Activated T-helper 1 cell treated with anti-CD3 and anti-CD28 coated beads, Interleukin-12 subunit alpha, Interleukin-12 subunit beta, Interleukin-2, Interleukin-4 antibody, amounts not matched to agents 30 ng/mL and 10 ng/mL and 1 ng/mL, durations not matched to agents 14 hours and 24 hours and 36 hours (primary cell): ENCODE data around the gene CARD14. TPM values are rescaled to one million over a fixed set of nuclear protein-coding genes. Genes with fewer than 3 reads are reported as not detected.
"Not testable (repeated sequence)": the region's sequence is repeated elsewhere in the genome, so short reads cannot be mapped to it uniquely, and the experiment has no call there.

ENCODE experiments used
- DNase-seq: peaks from one replicate; pipeline ENCODE4 v3.0.0; 2021; ENCODE audit warnings: low spot score
- H3K27ac Mint-ChIP-seq: one replicate; pipeline ENCODE4 v1.8.0; 2021; ENCODE audit warnings: mild to moderate bottlenecking, mixed read lengths
- H3K27me3 Mint-ChIP-seq: one replicate; pipeline ENCODE4 v1.8.0; 2022; ENCODE audit warnings: mild to moderate bottlenecking, moderate library complexity, mixed read lengths; ENCODE audit not compliant: insufficient read depth
- H3K36me3 Mint-ChIP-seq: one replicate; pipeline ENCODE4 v1.8.0; 2021; ENCODE audit warnings: low read depth, mixed read lengths
- H3K4me1 Mint-ChIP-seq: one replicate; pipeline ENCODE4 v1.8.0; 2021; ENCODE audit warnings: low read depth, mixed read lengths
- H3K4me3 Mint-ChIP-seq: one replicate; pipeline ENCODE4 v1.8.0; 2021; ENCODE audit warnings: mild to moderate bottlenecking, moderate library complexity, mixed read lengths
- H3K9me3 Mint-ChIP-seq: one replicate; pipeline ENCODE4 v1.8.0; 2021; ENCODE audit warnings: mixed read lengths
- intact Hi-C: fragments of 100-400 bp; cut with micrococcal nuclease; formaldehyde crosslinking; loops from one replicate; pipeline ENCODE4 v1.15.1; 2024
- total RNA-seq: library from RNA; stranded (reverse); gene quantifications from 2 replicates; pipeline ENCODE4 v1.2.3, GENCODE V29; 2022

Gene CARD14
- total RNA-seq, 1 donor from 2014 or later, result not detected

- peak; percentile 30 for DNase-seq
- no peaks in the 10 kb centered on the region for H3K4me1 Mint-ChIP-seq
- intact Hi-C loops, result loop anchor here (1.0 to 10.0 kb wide), 2 partner anchors 57 to 169 kb away; no protein-coding TSS in a partner anchor
- no peak overlapping the region for H3K4me3 Mint-ChIP-seq
- H3K27me3 Mint-ChIP-seq, result peaks cover 9% of the 10 kb centered on the region
- H3K27ac Mint-ChIP-seq, result no peak overlapping the region
- H3K9me3 Mint-ChIP-seq, result peaks cover 7% of the 10 kb centered on the region
- peaks cover 2% of the 10 kb centered on the region for H3K36me3 Mint-ChIP-seq
Measured at GRCh38 chr17:80195671-80196529, 26.1 kb downstream of the CARD14 start.

GRCh38 chr17:80196652-80197051 is 26.8 kb downstream of the CARD14 start:
- H3K4me1 Mint-ChIP-seq, result no peaks in the 10 kb centered on the region
- no peak overlapping the region for H3K4me3 Mint-ChIP-seq
- peaks cover 7% of the 10 kb centered on the region for H3K9me3 Mint-ChIP-seq
- intact Hi-C loops, result loop anchor here (1.0 to 10.0 kb wide), 2 partner anchors 57 to 168 kb away; no protein-coding TSS in a partner anchor
- peaks cover 9% of the 10 kb centered on the region for H3K27me3 Mint-ChIP-seq
- peaks cover 2% of the 10 kb centered on the region for H3K36me3 Mint-ChIP-seq
- DNase-seq, result no peak
- H3K27ac Mint-ChIP-seq, result no peak overlapping the region

GRCh38 chr17:80198144-80198661 is 28.4 kb downstream of the CARD14 start:
- Mint-ChIP-seq H3K4me3 (no peak overlapping the region), H3K9me3 (peaks cover 7% of the 10 kb centered on the region), H3K27me3 (peaks cover 8% of the 10 kb centered on the region), H3K4me1 (no peaks in the 10 kb centered on the region), H3K36me3 (peaks cover 2% of the 10 kb centered on the region), H3K27ac (no peak overlapping the region)
- no peak for DNase-seq
- intact Hi-C loops, result loop anchor here (10.0 kb wide), 1 partner anchor 167 kb away; no protein-coding TSS in a partner anchor

- not testable (repeated sequence) for H3K9me3 Mint-ChIP-seq, DNase-seq, H3K27ac Mint-ChIP-seq, H3K4me3 Mint-ChIP-seq, H3K36me3 Mint-ChIP-seq, H3K4me1 Mint-ChIP-seq, H3K27me3 Mint-ChIP-seq
- intact Hi-C loops, result loop anchor here (10.0 kb wide), 1 partner anchor 166 kb away; no protein-coding TSS in a partner anchor
Measured at GRCh38 chr17:80199295-80199694, 29.5 kb downstream of the CARD14 start.

- Mint-ChIP-seq H3K27ac (no peak overlapping the region), H3K36me3 (no peaks in the 10 kb centered on the region), H3K9me3 (no peaks in the 10 kb centered on the region), H3K4me1 (no peaks in the 10 kb centered on the region), H3K4me3 (no peak overlapping the region), H3K27me3 (no peaks in the 10 kb centered on the region)
- no peak for DNase-seq
- intact Hi-C loops, result no loop called here
Measured at GRCh38 chr17:80201446-80201845, 31.6 kb downstream of the CARD14 start.

- H3K9me3 Mint-ChIP-seq, result no peaks in the 10 kb centered on the region
- no peak overlapping the region for H3K4me3 Mint-ChIP-seq
- intact Hi-C loops, result no loop called here
- DNase-seq, result no peak
- H3K27ac Mint-ChIP-seq, result no peak overlapping the region
- H3K27me3 Mint-ChIP-seq, result no peaks in the 10 kb centered on the region
- no peaks in the 10 kb centered on the region for H3K4me1 Mint-ChIP-seq
- H3K36me3 Mint-ChIP-seq, result no peaks in the 10 kb centered on the region
Measured at GRCh38 chr17:80202197-80202596, 32.4 kb downstream of the CARD14 start.

- no peak overlapping the region for H3K27ac Mint-ChIP-seq
- no peaks in the 10 kb centered on the region for H3K36me3 Mint-ChIP-seq
- no peak overlapping the region for H3K4me3 Mint-ChIP-seq
- no peaks in the 10 kb centered on the region for H3K27me3 Mint-ChIP-seq
- no peak for DNase-seq
- no peaks in the 10 kb centered on the region for H3K9me3 Mint-ChIP-seq
- no peaks in the 10 kb centered on the region for H3K4me1 Mint-ChIP-seq
- intact Hi-C loops, result no loop called here
Measured at GRCh38 chr17:80203471-80203963, 33.7 kb downstream of the CARD14 start.

- no peak overlapping the region for H3K27ac Mint-ChIP-seq
- no peak overlapping the region for H3K4me3 Mint-ChIP-seq
- H3K9me3 Mint-ChIP-seq, result no peaks in the 10 kb centered on the region
- intact Hi-C loops, result no loop called here
- H3K27me3 Mint-ChIP-seq, result no peaks in the 10 kb centered on the region
- DNase-seq, result no peak
- no peaks in the 10 kb centered on the region for H3K4me1 Mint-ChIP-seq
- H3K36me3 Mint-ChIP-seq, result no peaks in the 10 kb centered on the region
Measured at GRCh38 chr17:80204626-80205468, 35.0 kb downstream of the CARD14 start.

- intact Hi-C loops, result no loop called here
- no peak for DNase-seq
- Mint-ChIP-seq H3K4me1 (no peaks in the 10 kb centered on the region), H3K4me3 (no peak overlapping the region), H3K27ac (no peak overlapping the region), H3K9me3 (no peaks in the 10 kb centered on the region), H3K36me3 (no peaks in the 10 kb centered on the region), H3K27me3 (no peaks in the 10 kb centered on the region)
Measured at GRCh38 chr17:80205811-80206210, 36.0 kb downstream of the CARD14 start.

- H3K27ac Mint-ChIP-seq, result no peak overlapping the region
- H3K27me3 Mint-ChIP-seq, result no peaks in the 10 kb centered on the region
- no peaks in the 10 kb centered on the region for H3K36me3 Mint-ChIP-seq
- intact Hi-C loops, result no loop called here
- H3K4me1 Mint-ChIP-seq, result no peaks in the 10 kb centered on the region
- no peak overlapping the region for H3K4me3 Mint-ChIP-seq
- DNase-seq, result no peak
- H3K9me3 Mint-ChIP-seq, result no peaks in the 10 kb centered on the region
Measured at GRCh38 chr17:80208050-80208449, 38.2 kb downstream of the CARD14 start.

- Mint-ChIP-seq H3K36me3 (no peaks in the 10 kb centered on the region), H3K9me3 (no peaks in the 10 kb centered on the region), H3K4me3 (no peak overlapping the region), H3K4me1 (no peaks in the 10 kb centered on the region), H3K27ac (no peak overlapping the region), H3K27me3 (no peaks in the 10 kb centered on the region)
- no peak for DNase-seq
- intact Hi-C loops, result no loop called here
Measured at GRCh38 chr17:80209765-80210164, 39.9 kb downstream of the CARD14 start.

GRCh38 chr17:80210348-80211108 is 40.7 kb downstream of the CARD14 start:
- Mint-ChIP-seq H3K4me3 (no peak overlapping the region), H3K9me3 (no peaks in the 10 kb centered on the region), H3K36me3 (no peaks in the 10 kb centered on the region), H3K27ac (no peak overlapping the region), H3K27me3 (no peaks in the 10 kb centered on the region), H3K4me1 (no peaks in the 10 kb centered on the region)
- no peak for DNase-seq
- intact Hi-C loops, result no loop called here
